ENCODE data around the gene ADRB1.

The ADRB1 gene

DNA sequence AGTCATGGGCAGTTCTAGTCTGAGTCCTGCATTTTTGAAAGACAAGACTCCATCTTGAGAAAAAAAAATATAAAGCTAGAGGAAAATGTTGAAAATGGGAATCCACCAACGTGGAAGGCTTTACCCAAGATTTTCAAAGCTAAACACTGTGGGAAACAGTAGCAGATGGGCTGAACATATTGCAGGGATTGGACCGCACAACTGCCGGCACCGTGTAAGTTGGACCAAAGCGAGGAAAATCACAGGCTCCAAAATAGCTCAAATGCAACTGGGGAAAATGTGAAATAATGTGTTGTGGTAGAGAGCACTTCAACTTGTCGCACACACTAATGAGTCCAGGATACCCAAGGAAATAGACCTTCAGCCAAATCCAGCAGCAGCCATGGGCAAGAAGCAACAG is 26.4 kb upstream of the ADRB1 start:
- H3K27ac Mint-ChIP-seq: no peak overlapping the region
- H3K4me1 Mint-ChIP-seq: peaks cover 14% of the 10 kb centered on the region
- no peaks in the 10 kb centered on the region for H3K36me3 Mint-ChIP-seq (ENCODE audit: low read depth)
- H3K27me3 Mint-ChIP-seq (ENCODE audit: low read depth): peaks cover 35% of the 10 kb centered on the region
- TF ChIP-seq, protein P1, sequence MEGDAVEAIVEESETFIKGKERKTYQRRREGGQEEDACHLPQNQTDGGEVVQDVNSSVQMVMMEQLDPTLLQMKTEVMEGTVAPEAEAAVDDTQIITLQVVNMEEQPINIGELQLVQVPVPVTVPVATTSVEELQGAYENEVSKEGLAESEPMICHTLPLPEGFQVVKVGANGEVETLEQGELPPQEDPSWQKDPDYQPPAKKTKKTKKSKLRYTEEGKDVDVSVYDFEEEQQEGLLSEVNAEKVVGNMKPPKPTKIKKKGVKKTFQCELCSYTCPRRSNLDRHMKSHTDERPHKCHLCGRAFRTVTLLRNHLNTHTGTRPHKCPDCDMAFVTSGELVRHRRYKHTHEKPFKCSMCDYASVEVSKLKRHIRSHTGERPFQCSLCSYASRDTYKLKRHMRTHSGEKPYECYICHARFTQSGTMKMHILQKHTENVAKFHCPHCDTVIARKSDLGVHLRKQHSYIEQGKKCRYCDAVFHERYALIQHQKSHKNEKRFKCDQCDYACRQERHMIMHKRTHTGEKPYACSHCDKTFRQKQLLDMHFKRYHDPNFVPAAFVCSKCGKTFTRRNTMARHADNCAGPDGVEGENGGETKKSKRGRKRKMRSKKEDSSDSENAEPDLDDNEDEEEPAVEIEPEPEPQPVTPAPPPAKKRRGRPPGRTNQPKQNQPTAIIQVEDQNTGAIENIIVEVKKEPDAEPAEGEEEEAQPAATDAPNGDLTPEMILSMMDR (IDR thresholded peaks at IDR 0.05; ENCODE audit: unreplicated experiment in 3 of 3): no peak
- H3K9me3 Mint-ChIP-seq: peaks cover 2% of the 10 kb centered on the region
- H3K4me3 Mint-ChIP-seq: no peak overlapping the region

DNA sequence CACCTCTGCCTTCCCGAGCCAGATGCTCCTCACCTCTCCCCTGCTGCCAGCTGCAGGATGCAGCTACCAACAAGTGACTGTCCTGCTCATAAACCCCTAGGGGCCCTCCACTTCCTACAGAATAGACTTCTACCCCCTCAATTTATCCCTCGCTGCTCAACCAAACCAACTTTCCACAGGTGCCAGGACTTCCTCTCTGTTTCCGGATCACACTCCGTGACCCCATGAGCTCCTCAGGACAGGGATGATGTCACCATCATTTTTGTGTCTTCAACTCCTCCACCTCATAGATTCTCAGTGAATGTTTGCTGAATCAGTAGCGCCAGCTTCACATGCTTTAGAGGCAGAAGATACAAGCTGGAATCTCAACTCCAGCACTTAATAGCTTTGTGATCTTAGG is 25.8 kb upstream of the ADRB1 start:
- Mint-ChIP-seq H3K27me3 (ENCODE audit: low read depth) (peaks cover 38% of the 10 kb centered on the region), H3K27ac (no peak overlapping the region), H3K4me3 (peak overlapping the region in 1 of 3 experiments; percentile 2), H3K9me3 (peaks cover 2% of the 10 kb centered on the region), H3K4me1 (peaks cover 20% of the 10 kb centered on the region), H3K36me3 (ENCODE audit: low read depth) (no peaks in the 10 kb centered on the region)
- TF ChIP-seq, protein P1 (IDR thresholded peaks at IDR 0.05; ENCODE audit: unreplicated experiment in 3 of 3): no peak

DNA sequence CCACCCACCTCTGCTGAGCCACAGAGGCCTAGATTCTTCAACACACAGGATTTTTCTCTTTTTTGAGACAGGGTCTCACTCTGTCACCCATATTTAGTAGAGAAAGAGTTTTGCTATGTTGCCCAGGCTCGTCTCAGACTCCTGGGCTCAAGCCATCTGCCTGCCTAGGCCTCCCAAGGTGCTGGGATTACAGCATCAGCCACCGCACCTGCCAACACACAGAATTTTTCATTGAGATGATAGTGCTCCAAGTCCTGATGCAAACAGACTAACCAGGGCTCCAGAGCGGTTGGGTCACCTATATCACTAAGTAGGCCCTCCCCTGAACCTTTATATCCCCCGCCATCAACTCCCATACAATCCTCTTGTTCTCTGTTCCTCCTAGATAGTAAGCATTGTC is 24.4 kb upstream of the ADRB1 start:
- Mint-ChIP-seq H3K4me1 (peaks cover 25% of the 10 kb centered on the region), H3K4me3 (no peak overlapping the region), H3K27me3 (ENCODE audit: low read depth) (peaks cover 40% of the 10 kb centered on the region), H3K9me3 (peaks cover 2% of the 10 kb centered on the region), H3K36me3 (ENCODE audit: low read depth) (no peaks in the 10 kb centered on the region), H3K27ac (no peak overlapping the region)
- TF ChIP-seq, protein P1 (IDR thresholded peaks at IDR 0.05; ENCODE audit: unreplicated experiment in 3 of 3): no peak

DNA sequence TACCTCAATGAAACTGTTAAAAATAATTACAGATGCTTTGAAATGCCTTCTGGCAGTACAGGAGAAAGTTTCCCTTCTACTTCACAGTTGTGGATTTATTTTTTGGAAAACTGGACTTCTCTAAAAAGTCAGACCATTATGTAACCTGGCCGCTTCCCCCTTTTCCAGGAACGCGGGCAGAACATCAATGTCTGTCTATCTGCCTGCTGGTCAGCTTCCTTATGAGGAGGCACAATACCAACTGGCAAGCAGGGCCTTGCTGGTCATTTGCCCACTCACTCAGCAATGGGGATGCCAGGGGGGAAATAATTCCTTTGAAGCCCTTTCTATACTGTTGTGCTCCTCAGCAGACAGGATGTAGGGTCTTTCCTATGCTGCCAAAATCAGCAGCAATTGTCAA is 22.5 kb upstream of the ADRB1 start:
- H3K9me3 Mint-ChIP-seq: no peaks in the 10 kb centered on the region
- TF ChIP-seq, protein P1 (IDR thresholded peaks at IDR 0.05; ENCODE audit: unreplicated experiment in 3 of 3): no peak
- no peak overlapping the region for H3K4me3 Mint-ChIP-seq
- peaks cover 49% of the 10 kb centered on the region for H3K27me3 Mint-ChIP-seq (ENCODE audit: low read depth)
- peaks cover 25% of the 10 kb centered on the region for H3K4me1 Mint-ChIP-seq
- no peaks in the 10 kb centered on the region for H3K36me3 Mint-ChIP-seq (ENCODE audit: low read depth)
- peak overlapping the region in 1 of 3 experiments; percentile 20 for H3K27ac Mint-ChIP-seq

DNA sequence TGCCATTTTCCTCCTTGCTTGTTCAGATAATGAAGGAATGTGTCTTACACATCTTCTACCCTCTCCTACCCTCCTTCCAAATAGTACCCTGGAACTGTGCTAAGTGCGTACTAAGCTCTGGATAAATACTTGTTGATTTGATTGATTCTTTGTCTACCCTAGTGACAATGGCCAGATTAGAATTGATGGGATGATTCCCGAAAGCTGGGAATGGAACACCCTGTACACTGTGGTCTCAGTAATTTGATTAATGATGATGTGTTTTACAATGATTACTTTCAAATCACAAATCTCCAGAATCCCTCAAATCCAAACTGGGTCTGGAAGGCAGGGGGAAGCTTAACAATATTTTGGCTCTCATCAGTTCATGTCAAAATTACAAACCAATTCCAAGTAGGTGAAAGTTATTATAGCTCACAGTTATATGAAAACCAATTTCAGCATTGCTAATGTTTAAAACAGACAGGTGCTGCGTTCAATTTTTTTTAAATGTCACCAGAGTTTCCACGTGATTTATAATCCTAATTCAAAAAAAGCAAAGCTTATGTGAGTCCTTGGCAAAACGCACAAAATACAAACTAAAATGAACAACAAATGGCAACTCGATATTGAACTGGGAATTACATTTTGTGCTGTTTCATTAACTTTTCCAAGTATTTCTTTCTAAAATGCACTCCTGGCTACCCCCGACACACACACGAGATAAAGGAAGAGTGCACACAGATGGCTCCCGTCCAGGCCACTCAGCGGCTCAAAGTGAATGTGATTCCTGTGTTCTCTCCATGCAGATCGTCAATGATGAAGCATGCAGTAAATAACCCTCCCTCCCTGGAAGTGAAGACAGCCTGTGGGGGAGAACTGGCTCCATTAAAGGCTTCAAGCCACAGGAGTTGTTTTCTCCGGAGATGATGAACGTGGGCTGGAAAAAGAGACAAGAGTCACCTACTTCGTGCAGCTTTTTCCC is 21.7 kb upstream of the ADRB1 start:
- Mint-ChIP-seq H3K36me3 (ENCODE audit: low read depth) (no peaks in the 10 kb centered on the region), H3K4me1 (peaks cover 29% of the 10 kb centered on the region), H3K27me3 (ENCODE audit: low read depth) (peaks cover 48% of the 10 kb centered on the region), H3K27ac (peak overlapping the region in 2 of 3 experiments; percentile 2 to 4), H3K9me3 (no peaks in the 10 kb centered on the region), H3K4me3 (peak overlapping the region in 1 of 3 experiments; percentile 27)
- TF ChIP-seq, protein P1 (IDR thresholded peaks at IDR 0.05; ENCODE audit: unreplicated experiment in 3 of 3): no peak
